ENCODE results near the gene PRKCQ. TPM values are rescaled to one million over a fixed set of nuclear protein-coding genes. Genes with fewer than 3 reads are reported as not detected.

The PRKCQ gene
- total RNA-seq, 2 experiments from 2014 or later, result 4.0 to 7.8 TPM

DNA sequence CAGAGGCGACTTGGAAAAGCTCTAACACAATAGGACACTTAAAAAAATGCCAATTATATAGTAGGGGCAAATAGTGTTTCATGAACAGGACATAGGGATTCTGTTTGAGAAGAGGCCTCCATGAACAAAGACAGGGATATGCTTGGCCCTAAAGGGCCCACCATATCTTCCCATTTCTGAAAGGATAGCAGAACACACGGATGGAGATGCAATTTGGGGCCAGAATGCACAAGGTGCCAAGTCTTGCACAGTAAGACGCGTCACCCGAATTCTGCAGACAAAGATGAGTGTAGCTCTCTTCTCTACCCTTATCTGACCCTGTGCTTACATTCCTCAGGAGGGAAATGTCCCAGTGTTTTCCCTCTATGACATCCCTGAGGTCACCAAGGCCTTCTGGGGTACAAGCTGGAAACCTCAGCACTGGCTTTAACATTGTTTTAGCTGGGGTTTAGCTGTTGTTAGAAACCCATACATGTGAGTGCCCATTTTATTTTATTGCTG lies 12.8 kb downstream of the PRKCQ start:
- no peaks in the 10 kb centered on the region for H3K9me3 ChIP-seq (ENCODE audit: low read length)
- ChIA-PET POLR2A (interaction anchor here (0.7 to 1.1 kb wide), 3 partner anchors 29 to 726 kb away, joined by 3 to 4 read pairs (median 3); no protein-coding TSS in a partner anchor), CTCF (ENCODE audit: unreplicated experiment) (no interaction called here)
- intact Hi-C loops (cut with micrococcal nuclease; ENCODE audit: unreplicated experiment), result no loop called here
- H3K27ac ChIP-seq (ENCODE audit: low read depth, low read length, poor library complexity, severe bottlenecking), result no peak overlapping the region
- no peaks in the 10 kb centered on the region for H3K36me3 ChIP-seq (ENCODE audit: insufficient read depth, low read length)
- no peak for DNase-seq (ENCODE audit: low spot score)
- H3K4me2 ChIP-seq (ENCODE audit: low read length), result no peak overlapping the region
- no peak for TF ChIP-seq EZH2phosphoT487 (IDR thresholded peaks at IDR 0.05; ENCODE audit: borderline replicate concordance, low read depth, low read length)
- TF ChIP-seq, protein P1, sequence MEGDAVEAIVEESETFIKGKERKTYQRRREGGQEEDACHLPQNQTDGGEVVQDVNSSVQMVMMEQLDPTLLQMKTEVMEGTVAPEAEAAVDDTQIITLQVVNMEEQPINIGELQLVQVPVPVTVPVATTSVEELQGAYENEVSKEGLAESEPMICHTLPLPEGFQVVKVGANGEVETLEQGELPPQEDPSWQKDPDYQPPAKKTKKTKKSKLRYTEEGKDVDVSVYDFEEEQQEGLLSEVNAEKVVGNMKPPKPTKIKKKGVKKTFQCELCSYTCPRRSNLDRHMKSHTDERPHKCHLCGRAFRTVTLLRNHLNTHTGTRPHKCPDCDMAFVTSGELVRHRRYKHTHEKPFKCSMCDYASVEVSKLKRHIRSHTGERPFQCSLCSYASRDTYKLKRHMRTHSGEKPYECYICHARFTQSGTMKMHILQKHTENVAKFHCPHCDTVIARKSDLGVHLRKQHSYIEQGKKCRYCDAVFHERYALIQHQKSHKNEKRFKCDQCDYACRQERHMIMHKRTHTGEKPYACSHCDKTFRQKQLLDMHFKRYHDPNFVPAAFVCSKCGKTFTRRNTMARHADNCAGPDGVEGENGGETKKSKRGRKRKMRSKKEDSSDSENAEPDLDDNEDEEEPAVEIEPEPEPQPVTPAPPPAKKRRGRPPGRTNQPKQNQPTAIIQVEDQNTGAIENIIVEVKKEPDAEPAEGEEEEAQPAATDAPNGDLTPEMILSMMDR (conservative IDR thresholded peaks at IDR 0.05; ENCODE audit: low read length), result no peak
- no peak overlapping the region for H3K4me3 ChIP-seq (ENCODE audit: low read depth, low read length, poor library complexity, severe bottlenecking)
- H4K20me1 ChIP-seq (ENCODE audit: insufficient read depth, low read length), result no peaks in the 10 kb centered on the region
- no TSS peak for BruUV-seq (replicated peaks)
- no peak overlapping the region for H2AFZ ChIP-seq (ENCODE audit: low read length)
- no peaks in the 10 kb centered on the region for H3K9me2 ChIP-seq (ENCODE audit: insufficient read depth, low read length)
- H3K79me2 ChIP-seq (ENCODE audit: insufficient read depth, low read depth, low read length), result no peaks in the 10 kb centered on the region
- no peaks in the 10 kb centered on the region for H3K4me1 ChIP-seq (ENCODE audit: insufficient read depth, low read length, poor library complexity, severe bottlenecking)

DNA sequence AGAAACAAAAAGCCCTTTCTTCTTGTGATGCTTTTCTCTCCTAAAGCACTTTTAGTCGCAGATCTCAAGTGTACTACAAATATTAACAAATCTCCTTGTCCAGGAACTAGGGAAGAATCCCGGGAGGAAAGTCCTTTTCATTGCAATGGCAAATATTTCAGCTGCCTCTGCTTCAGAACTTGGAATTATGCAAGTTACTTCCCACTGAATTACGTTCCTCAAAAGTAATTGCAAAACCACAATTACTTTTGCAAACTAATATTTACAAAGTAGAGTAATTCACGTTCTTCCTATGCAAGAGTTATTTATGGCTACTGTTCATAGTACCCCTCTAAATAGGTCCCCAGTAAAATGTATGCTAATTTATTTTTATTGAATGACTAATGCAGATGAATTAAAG lies 14.5 kb downstream of the PRKCQ start:
- Histone ChIP-seq H3K4me3 (ENCODE audit: low read depth, low read length, poor library complexity, severe bottlenecking) (no peak overlapping the region), H3K4me1 (ENCODE audit: insufficient read depth, low read length, poor library complexity, severe bottlenecking) (no peaks in the 10 kb centered on the region), H3K27ac (ENCODE audit: low read depth, low read length, poor library complexity, severe bottlenecking) (no peak overlapping the region), H3K4me2 (ENCODE audit: low read length) (no peak overlapping the region), H3K9me3 (ENCODE audit: low read length) (no peaks in the 10 kb centered on the region), H3K9me2 (ENCODE audit: insufficient read depth, low read length) (no peaks in the 10 kb centered on the region), H3K79me2 (ENCODE audit: insufficient read depth, low read depth, low read length) (no peaks in the 10 kb centered on the region), H2AFZ (ENCODE audit: low read length) (no peak overlapping the region), H4K20me1 (ENCODE audit: insufficient read depth, low read length) (no peaks in the 10 kb centered on the region), H3K36me3 (ENCODE audit: insufficient read depth, low read length) (no peaks in the 10 kb centered on the region)
- ChIA-PET POLR2A (no interaction called here), CTCF (ENCODE audit: unreplicated experiment) (no interaction called here)
- TF ChIP-seq EZH2phosphoT487 (IDR thresholded peaks at IDR 0.05; ENCODE audit: borderline replicate concordance, low read depth, low read length), result no peak
- TF ChIP-seq, protein P1 (conservative IDR thresholded peaks at IDR 0.05; ENCODE audit: low read length), result no peak
- no peak for DNase-seq (ENCODE audit: low spot score)
- BruUV-seq (replicated peaks), result no TSS peak
- intact Hi-C loops (cut with micrococcal nuclease; ENCODE audit: unreplicated experiment), result no loop called here

DNA sequence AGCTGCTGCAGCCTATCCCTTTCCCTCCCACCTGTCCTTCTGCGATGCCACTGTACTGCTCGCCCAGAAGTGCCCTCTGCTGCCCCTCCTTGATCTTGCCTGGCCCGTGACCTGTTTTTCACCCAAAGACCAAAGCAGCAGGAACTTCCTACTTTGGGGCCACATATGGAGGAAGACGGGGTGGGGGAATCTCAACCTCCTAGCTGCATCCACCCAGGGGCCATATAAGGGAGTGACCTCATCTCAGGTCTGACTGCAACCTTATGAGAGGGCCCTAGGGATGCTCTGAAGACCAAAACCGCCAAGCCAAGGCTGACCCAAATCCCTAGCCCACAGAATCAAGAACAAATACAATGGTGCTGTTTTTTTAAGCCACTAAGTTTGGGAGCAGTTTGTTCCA lies 15.7 kb downstream of the PRKCQ start:
- H4K20me1 ChIP-seq (ENCODE audit: insufficient read depth, low read length), result no peaks in the 10 kb centered on the region; the same call in 1 of the 2 replicates
- H3K27ac ChIP-seq (ENCODE audit: low read depth, low read length, poor library complexity, severe bottlenecking), result no peak overlapping the region
- no peaks in the 10 kb centered on the region for H3K79me2 ChIP-seq (ENCODE audit: insufficient read depth, low read depth, low read length)
- no peak for DNase-seq (ENCODE audit: low spot score)
- H3K9me3 ChIP-seq (ENCODE audit: low read length), result no peaks in the 10 kb centered on the region
- intact Hi-C loops (cut with micrococcal nuclease; ENCODE audit: unreplicated experiment), result no loop called here
- no peaks in the 10 kb centered on the region for H3K9me2 ChIP-seq (ENCODE audit: insufficient read depth, low read length)
- no peak overlapping the region for H3K4me2 ChIP-seq (ENCODE audit: low read length)
- ChIA-PET POLR2A (interaction anchor here (1.0 to 1.2 kb wide), 2 partner anchors 17 to 74 kb away, joined by 3 read pairs; no protein-coding TSS in a partner anchor), CTCF (ENCODE audit: unreplicated experiment) (no interaction called here)
- no peaks in the 10 kb centered on the region for H3K36me3 ChIP-seq (ENCODE audit: insufficient read depth, low read length)
- no peak overlapping the region for H3K4me3 ChIP-seq (ENCODE audit: low read depth, low read length, poor library complexity, severe bottlenecking)
- no TSS peak for BruUV-seq (replicated peaks)
- no peak overlapping the region for H2AFZ ChIP-seq (ENCODE audit: low read length)
- no peaks in the 10 kb centered on the region for H3K4me1 ChIP-seq (ENCODE audit: insufficient read depth, low read length, poor library complexity, severe bottlenecking)
- TF ChIP-seq, protein P1 (conservative IDR thresholded peaks at IDR 0.05; ENCODE audit: low read length), result no peak
- TF ChIP-seq EZH2phosphoT487 (IDR thresholded peaks at IDR 0.05; ENCODE audit: borderline replicate concordance, low read depth, low read length), result no peak

Data from OCI-LY7 (cell line).